GM12878 (cell line): ENCODE measurements around the gene UHRF1. TPM values are rescaled to one million over a fixed set of nuclear protein-coding genes. Genes with fewer than 3 reads are reported as not detected.

Experiments
- ATAC-seq: fragments of 200-7000 bp; cut with Tn5 transposase; 3 replicates; pipeline ENCODE4 v1.9.1; 2020; ENCODE audit warnings: mild to moderate bottlenecking, moderate library complexity
- BruUV-seq: library from RNA; stranded (reverse); fragments of 400-500 nt; replicated peaks from 2 replicates; lab custom pipeline; 2021; lab: Mats Ljungman, UMichigan
- CTCF ChIA-PET: fragments of 300-600 bp; sonication (Branson Sonifier 250); formaldehyde crosslinking; extraction: SDS; loops from one replicate; lab custom pipeline; 2021; ENCODE audit warnings: inconsistent platforms; lab: Yijun Ruan, JAX
- POLR2A ChIA-PET: fragments of 350-600 bp; formaldehyde crosslinking; extraction: SDS; loops from one replicate; lab custom pipeline; 2021; ENCODE audit warnings: inconsistent platforms; lab: Charles Lee
- RAD21 ChIA-PET: fragments of 300-600 bp; sonication (Branson Sonifier 250); formaldehyde crosslinking; loops from one replicate; lab custom pipeline; 2023; ENCODE audit warnings: antibody characterized with exemption; ENCODE audit not compliant: unreplicated experiment; lab: Charles Lee
- SMC1A ChIA-PET: fragments of 300-600 bp; sonication (Branson Sonifier 250); formaldehyde crosslinking; loops from one replicate; lab custom pipeline; 2023; ENCODE audit not compliant: unreplicated experiment, uncharacterized antibody; lab: Charles Lee
- DNase-seq: peaks from one replicate; pipeline ENCODE4 v3.0.0-alpha.2; 2011; ENCODE audit warnings: low read depth, low spot score
- FAIRE-seq: peaks from 3 replicates; lab custom pipeline; 2011; peaks lifted over from hg19 to GRCh38; lab: Jason Lieb, UNC
- H2AFZ ChIP-seq: 2 replicates; pipeline ENCODE4 v1.6.0; 2011; ENCODE audit warnings: low read depth, low read length, control low read depth; ENCODE audit not compliant: control insufficient read depth
- H3K27ac ChIP-seq: 2 replicates; pipeline ENCODE4 v1.5.1; 2011; ENCODE audit warnings: control low read depth; ENCODE audit not compliant: control insufficient read depth, insufficient read depth
- H3K27me3 ChIP-seq, 2 experiments: replicated peaks in 1 of 2; 2 replicates each; pipeline versions ENCODE4 v1.6.0 to v1.6.1; 2011; ENCODE audit warnings: low read length in 1 of 2; ENCODE audit not compliant: control insufficient read depth in 2 of 2, insufficient read depth in 2 of 2
- H3K36me3 ChIP-seq, 2 experiments: 2 replicates each; pipeline ENCODE4 v1.5.1; 2011; ENCODE audit warnings: low read length in 1 of 2; ENCODE audit not compliant: control insufficient read depth in 2 of 2, insufficient read depth in 2 of 2
- H3K4me1 ChIP-seq: 2 replicates; pipeline ENCODE4 v1.6.1; 2011; ENCODE audit warnings: mild to moderate bottlenecking, low read length, moderate library complexity, mixed read lengths; ENCODE audit not compliant: control insufficient read depth, insufficient read depth
- H3K4me2 ChIP-seq: 2 replicates; pipeline ENCODE4 v1.6.0; 2011; ENCODE audit warnings: control low read depth; ENCODE audit not compliant: control insufficient read depth, insufficient read depth
- H3K4me3 ChIP-seq: fragments of 200-600 bp; sonication (generic); 2 replicates; pipeline ENCODE4 v1.5.1; 2016
- H3K79me2 ChIP-seq: 2 replicates; pipeline ENCODE4 v1.6.0; 2011; ENCODE audit warnings: low read length; ENCODE audit not compliant: control insufficient read depth, insufficient read depth
- H3K9ac ChIP-seq: 2 replicates; pipeline ENCODE4 v1.8.0; 2011; ENCODE audit warnings: low read length, control low read depth, mixed read lengths; ENCODE audit not compliant: control insufficient read depth, insufficient read depth
- H3K9me3 ChIP-seq: replicated peaks from 3 replicates; pipeline ENCODE4 v1.5.1; 2011; ENCODE audit warnings: mild to moderate bottlenecking, low read length; ENCODE audit not compliant: control insufficient read depth, insufficient read depth
- H4K20me1 ChIP-seq: 2 replicates; pipeline ENCODE4 v1.6.0; 2011; ENCODE audit not compliant: control insufficient read depth, insufficient read depth
- ASH2L ChIP-seq: fragments of 300-600, 200-600 bp; sonication (generic); IDR thresholded peaks from 2 replicates; pipeline ENCODE4 v1.6.1; 2017; ENCODE audit warnings: low read depth, mild to moderate bottlenecking, borderline replicate concordance
- CBFB ChIP-seq: IDR thresholded peaks from 2 replicates; pipeline ENCODE4 v1.6.1; 2016; ENCODE audit warnings: antibody characterized with exemption, low read depth
- HDAC2 ChIP-seq: fragments of 200-600 bp; sonication (generic); IDR thresholded peaks from 2 replicates; pipeline ENCODE4 v1.6.1; 2017
- MEF2A ChIP-seq: IDR thresholded peaks from 2 replicates; pipeline ENCODE4 v1.6.1; 2011; ENCODE audit warnings: low read depth, mild to moderate bottlenecking, low read length, moderate library complexity; ENCODE audit not compliant: insufficient read depth
- MTA3 ChIP-seq: IDR thresholded peaks from 2 replicates; pipeline ENCODE4 v1.6.1; 2012; ENCODE audit warnings: low read length, inconsistent platforms, borderline replicate concordance
- MYB ChIP-seq: fragments of 150-350 bp; IDR thresholded peaks from 2 replicates; pipeline ENCODE4 v1.6.1; 2014; ENCODE audit warnings: mild to moderate bottlenecking, low read depth, low read length, borderline replicate concordance
- POLR2AphosphoS5 ChIP-seq: IDR thresholded peaks from 2 replicates; pipeline ENCODE4 v1.6.1; 2011; ENCODE audit warnings: mild to moderate bottlenecking, low read length, inconsistent platforms
- RAD51 ChIP-seq: fragments of 450-650 bp; IDR thresholded peaks from 2 replicates; pipeline ENCODE4 v1.6.1; 2016; ENCODE audit warnings: moderate library complexity, mild to moderate bottlenecking, inconsistent platforms
- RB1 ChIP-seq: fragments of 450-650 bp; formaldehyde crosslinking; IDR thresholded peaks from 2 replicates; pipeline ENCODE4 v1.6.1; 2017; ENCODE audit warnings: mild to moderate bottlenecking, borderline replicate concordance
- SMAD1 ChIP-seq: fragments of 450-650 bp; IDR thresholded peaks from 2 replicates; pipeline ENCODE4 v1.6.1; 2018; ENCODE audit warnings: mild to moderate bottlenecking, low read depth; ENCODE audit not compliant: partially characterized antibody
- SMAD5 ChIP-seq: IDR thresholded peaks from 2 replicates; pipeline ENCODE4 v1.6.1; 2016; ENCODE audit warnings: antibody characterized with exemption, low read depth
- STAT3 ChIP-seq: IDR thresholded peaks from 2 replicates; pipeline ENCODE4 v1.6.1; 2011; ENCODE audit warnings: low read depth, low read length, improper control_type of control experiment
- WRNIP1 ChIP-seq: IDR thresholded peaks from 2 replicates; pipeline ENCODE4 v1.6.1; 2011; ENCODE audit warnings: low read depth, low read length, improper control_type of control experiment, borderline replicate concordance
- ZBED1 ChIP-seq: IDR thresholded peaks from 2 replicates; pipeline ENCODE4 v1.6.1; 2016; ENCODE audit warnings: borderline replicate concordance
- WGBS: methylation state at CpG from one replicate; pipeline ENCODE4 v1.1.6; 2016; ENCODE audit warnings: low lambda C conversion rate; ENCODE audit not compliant: insufficient replicate concordance, insufficient coverage; ENCODE audit errors: missing lambda C conversion rate; 5-methylcytosine and 5-hydroxymethylcytosine counted together
- in situ Hi-C: fragments of 300-500 bp; cut with MboI; formaldehyde crosslinking; loops from 9 replicates; pipeline ENCODE4 v1.14.3; 2018; ENCODE audit warnings: mixed read lengths
- intact Hi-C: fragments of 100-400 bp; cut with micrococcal nuclease; formaldehyde crosslinking; loops from one replicate; pipeline ENCODE4 v1.14.2; 2022; ENCODE audit not compliant: unreplicated experiment
- polyA plus RNA-seq, 11 experiments: library from polyadenylated mRNA; depleted of rRNA in 4 of 11; unstranded in 6 of 11; stranded (reverse) in 5 of 11; fragments of >200 nt; fragmentation: Nextera tagmentation in 4 of 11; fragmentation: Illumina TruSeq in 1 of 11; extraction: Ambion mirVana in 4 of 11; extraction: Trizol in 1 of 11; gene quantifications; 1 replicate in 1 of 11; 2 replicates in 10 of 11; pipeline versions ENCODE4 v1.2.1 to v1.2.3, GENCODE V29; 2011 to 2016; ENCODE audit warnings: inconsistent platforms in 2 of 11, missing spikeins in 2 of 11, low read depth in 1 of 11
- total RNA-seq, 4 experiments: library from RNA; depleted of rRNA in 3 of 4; stranded (reverse); fragments of >200 nt in 3 of 4; fragmentation: Illumina TruSeq in 1 of 4; extraction: Trizol in 1 of 4; gene quantifications; 2 replicates each; pipeline versions ENCODE4 v1.2.1 to v1.2.3, GENCODE V29; 2013 to 2021

UHRF1 gene
- total and polyA plus RNA-seq, 10 of the 15 experiments (the other 5 are each of a cell fraction or from before 2014, with no cell fraction given) = 13.0 to 109 (median 37.7) TPM

GRCh38 chr19:4923276-4923747 lies 14.0 kb downstream of the UHRF1 start:
- no TSS peak for BruUV-seq
- Histone ChIP-seq H3K79me2 (peaks cover 9% of the 10 kb centered on the region), H3K4me3 (no peak overlapping the region), H3K9ac (no peak overlapping the region), H3K9me3 (no peaks in the 10 kb centered on the region), H3K27ac (no peak overlapping the region), H2AFZ (no peak overlapping the region), H3K27me3 (no peaks in the 10 kb centered on the region), H3K4me2 (no peak overlapping the region), H3K36me3 (peaks cover 3 to 22% of the 10 kb centered on the region in 2 experiments), H4K20me1 (no peaks in the 10 kb centered on the region), H3K4me1 (no peaks in the 10 kb centered on the region)
- TF ChIP-seq SMAD5 = no peak
- TF ChIP-seq HDAC2 = no peak
- TF ChIP-seq MEF2A = no peak
- TF ChIP-seq ASH2L = no peak
- TF ChIP-seq WRNIP1 = no peak
- no peak for TF ChIP-seq RB1
- TF ChIP-seq SMAD1 = no peak
- TF ChIP-seq MYB = no peak
- TF ChIP-seq ZBED1 = no peak
- no peak for TF ChIP-seq RAD51
- no peak for TF ChIP-seq MTA3
- TF ChIP-seq STAT3 = no peak
- no peak for TF ChIP-seq CBFB
- no peak for TF ChIP-seq POLR2AphosphoS5
- ATAC-seq = no peak
- in situ Hi-C loops (no loop called here), intact Hi-C loops (no loop called here)
- ChIA-PET POLR2A (no interaction called here), SMC1A (no interaction called here), RAD21 (no interaction called here), CTCF (no interaction called here)
- WGBS = 92% methylated on average over 21 of the region's 21 CpGs
- no peak for FAIRE-seq
- DNase-seq = no peak
